ENCODE results near the gene NEK11. TPM values are rescaled to one million over a fixed set of nuclear protein-coding genes. Genes with fewer than 3 reads are reported as not detected.

The NEK11 gene
- total RNA-seq, 4 donors from 2014 or later: 4.7 to 11.2 (median 7.0) TPM

DNA sequence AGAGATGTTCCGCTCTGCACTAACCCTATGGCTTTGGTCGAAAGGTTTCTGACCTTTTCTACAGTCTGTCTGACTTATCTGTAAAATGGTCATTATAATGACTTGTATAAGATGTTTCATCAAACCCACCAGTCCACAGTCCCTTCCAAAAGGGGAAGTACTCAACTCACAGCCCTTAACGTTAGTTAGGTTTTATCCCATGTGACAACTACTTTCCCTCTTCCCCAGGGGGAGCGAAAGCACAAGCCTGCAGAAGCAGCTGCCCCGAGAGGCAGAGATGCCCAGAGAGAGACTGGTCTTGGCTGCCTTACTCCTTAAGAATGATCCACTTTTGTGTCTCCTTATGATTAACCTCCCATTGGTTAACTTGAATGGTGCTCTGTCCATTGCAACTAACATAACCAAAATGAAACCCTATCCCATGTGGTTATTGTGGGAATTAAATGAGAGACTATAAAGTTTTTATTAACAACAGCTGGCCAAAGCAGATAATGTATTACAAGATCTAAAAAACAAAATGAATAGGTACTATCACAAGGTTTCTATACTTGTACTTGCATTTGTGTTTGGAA is 6.5 kb upstream of the NEK11 start:
- TF ChIP-seq, protein P1, sequence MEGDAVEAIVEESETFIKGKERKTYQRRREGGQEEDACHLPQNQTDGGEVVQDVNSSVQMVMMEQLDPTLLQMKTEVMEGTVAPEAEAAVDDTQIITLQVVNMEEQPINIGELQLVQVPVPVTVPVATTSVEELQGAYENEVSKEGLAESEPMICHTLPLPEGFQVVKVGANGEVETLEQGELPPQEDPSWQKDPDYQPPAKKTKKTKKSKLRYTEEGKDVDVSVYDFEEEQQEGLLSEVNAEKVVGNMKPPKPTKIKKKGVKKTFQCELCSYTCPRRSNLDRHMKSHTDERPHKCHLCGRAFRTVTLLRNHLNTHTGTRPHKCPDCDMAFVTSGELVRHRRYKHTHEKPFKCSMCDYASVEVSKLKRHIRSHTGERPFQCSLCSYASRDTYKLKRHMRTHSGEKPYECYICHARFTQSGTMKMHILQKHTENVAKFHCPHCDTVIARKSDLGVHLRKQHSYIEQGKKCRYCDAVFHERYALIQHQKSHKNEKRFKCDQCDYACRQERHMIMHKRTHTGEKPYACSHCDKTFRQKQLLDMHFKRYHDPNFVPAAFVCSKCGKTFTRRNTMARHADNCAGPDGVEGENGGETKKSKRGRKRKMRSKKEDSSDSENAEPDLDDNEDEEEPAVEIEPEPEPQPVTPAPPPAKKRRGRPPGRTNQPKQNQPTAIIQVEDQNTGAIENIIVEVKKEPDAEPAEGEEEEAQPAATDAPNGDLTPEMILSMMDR (IDR thresholded peaks at IDR 0.05; ENCODE audit: low read depth): no peak

- TF ChIP-seq, protein P1 (IDR thresholded peaks at IDR 0.05; ENCODE audit: low read depth): no peak
Observed at GRCh38 chr3:131025539-131025938, 1.1 kb upstream of the NEK11 start.

- TF ChIP-seq, protein P1 (IDR thresholded peaks at IDR 0.05; ENCODE audit: low read depth): no peak
Observed at GRCh38 chr3:131028844-131029243, 2.2 kb downstream of the NEK11 start.

DNA sequence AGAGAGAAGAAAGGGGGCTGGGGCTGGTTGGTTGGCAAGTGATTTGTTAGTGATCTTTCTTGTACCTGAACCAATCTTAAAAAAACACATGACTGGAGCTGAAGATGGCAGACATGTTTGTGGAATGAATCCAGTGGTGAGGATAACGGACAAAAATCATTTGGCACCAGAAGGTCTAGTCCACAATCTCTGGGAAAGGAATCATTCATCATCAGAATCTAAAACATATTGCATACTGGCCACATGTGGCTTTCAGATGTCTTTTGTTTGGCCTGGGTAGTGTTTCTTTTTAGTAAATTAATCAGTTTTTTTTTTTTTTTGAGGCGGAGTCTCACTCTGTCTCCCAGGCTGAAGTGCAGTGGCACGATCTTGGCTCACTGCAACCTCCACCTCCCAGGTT is 5.0 kb downstream of the NEK11 start:
- TF ChIP-seq, protein P1 (IDR thresholded peaks at IDR 0.05; ENCODE audit: low read depth): no peak

- TF ChIP-seq, protein P1 (IDR thresholded peaks at IDR 0.05; ENCODE audit: low read depth): no peak
Observed at GRCh38 chr3:131033480-131034080, 6.9 kb downstream of the NEK11 start.

DNA sequence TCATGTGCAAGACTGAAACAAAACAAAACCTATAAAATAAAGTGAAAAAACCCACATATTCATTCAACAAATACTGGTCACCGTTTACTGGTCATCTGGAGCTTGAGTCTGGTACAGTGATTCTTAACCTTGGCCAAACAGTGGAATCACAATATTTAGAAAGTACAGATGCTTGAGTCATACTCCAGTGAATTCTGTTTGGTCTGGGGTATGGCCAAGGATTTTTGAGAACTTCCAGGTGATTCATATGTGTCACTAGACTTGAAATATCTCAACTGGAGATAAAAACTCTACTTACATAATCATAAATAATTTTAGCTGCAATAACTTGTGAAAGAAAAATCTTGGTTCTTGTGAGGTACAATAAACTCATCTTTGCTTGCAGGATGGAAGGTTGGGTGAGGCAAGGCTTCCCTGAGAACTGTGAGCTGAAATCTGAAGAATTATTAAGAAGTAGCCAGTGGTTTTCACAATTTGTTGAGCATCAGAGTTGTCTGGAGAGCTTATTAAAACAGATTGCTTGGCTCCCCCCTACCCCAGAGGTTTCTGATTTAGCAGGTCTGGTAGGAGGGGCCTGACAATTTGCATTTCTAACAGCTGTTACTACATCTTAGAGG is 9.6 kb downstream of the NEK11 start:
- TF ChIP-seq, protein P1 (IDR thresholded peaks at IDR 0.05; ENCODE audit: low read depth): no peak

- TF ChIP-seq, protein P1 (IDR thresholded peaks at IDR 0.05; ENCODE audit: low read depth): no peak
Observed at GRCh38 chr3:131036986-131037385, 10.3 kb downstream of the NEK11 start.

Data from subcutaneous adipose tissue (tissue), 4 donors.